Measurements from ENCODE around the gene CHID1. TPM values are rescaled to one million over a fixed set of nuclear protein-coding genes. Genes with fewer than 3 reads are reported as not detected.

Gene CHID1
- total RNA-seq, 2 experiments from 2014 or later: 51.8 to 56.3 TPM

DNA sequence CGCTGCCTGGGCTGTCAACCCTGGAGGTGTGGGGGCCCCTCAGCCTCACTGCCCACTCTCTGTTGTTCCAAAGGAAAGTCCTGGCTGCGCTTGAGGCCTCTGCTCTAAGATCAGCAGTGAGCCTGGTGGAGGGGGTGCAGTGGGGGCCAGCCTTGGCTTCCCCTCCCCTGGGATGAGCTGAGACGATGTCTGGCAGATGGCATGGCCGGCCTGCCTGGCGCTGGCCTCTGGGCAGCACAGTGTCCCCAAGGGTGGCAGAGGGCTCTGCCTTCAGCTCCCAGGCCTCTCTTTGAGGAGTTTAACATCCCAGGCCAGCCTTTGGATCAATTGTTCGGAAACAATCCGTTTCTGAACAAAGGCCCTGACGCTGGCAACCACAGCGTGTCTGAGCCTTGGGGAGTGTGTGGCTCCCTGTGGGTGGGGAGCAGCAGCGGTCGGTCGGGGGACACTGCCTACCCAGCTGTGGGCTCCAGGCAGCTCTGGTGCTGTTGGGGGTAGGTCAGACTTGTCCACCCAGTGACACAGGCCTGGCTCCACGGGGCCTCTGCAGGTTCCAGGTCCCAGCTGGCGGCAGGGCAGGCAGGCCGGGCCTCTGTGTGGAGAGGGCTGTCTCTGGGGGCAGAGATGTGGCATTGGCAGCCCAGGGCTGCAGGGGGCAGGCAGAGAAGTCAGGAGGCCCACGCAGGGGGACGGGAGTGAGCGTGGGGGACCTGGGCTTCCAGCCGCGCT lies 55.8 kb downstream of the CHID1 start:
- no peaks in the 10 kb centered on the region for H3K27me3 Mint-ChIP-seq (ENCODE audit: low read depth)
- no peak overlapping the region for H3K4me3 Mint-ChIP-seq
- no peaks in the 10 kb centered on the region for H3K9me3 Mint-ChIP-seq
- DNase-seq: no peak
- H3K4me1 Mint-ChIP-seq (ENCODE audit: low read depth): no peaks in the 10 kb centered on the region
- intact Hi-C loops (cut with micrococcal nuclease): no loop called here
- H3K36me3 Mint-ChIP-seq (ENCODE audit: low read depth): no peaks in the 10 kb centered on the region
- CTCF ChIA-PET: no interaction called here
- no peak overlapping the region for H3K27ac Mint-ChIP-seq

- H3K4me3 Mint-ChIP-seq: no peak overlapping the region
- H3K9me3 Mint-ChIP-seq: no peaks in the 10 kb centered on the region
- CTCF ChIA-PET: no interaction called here
- intact Hi-C loops (cut with micrococcal nuclease): no loop called here
- H3K27me3 Mint-ChIP-seq (ENCODE audit: low read depth): no peaks in the 10 kb centered on the region
- H3K27ac Mint-ChIP-seq: no peak overlapping the region
- DNase-seq: no peak
- H3K36me3 Mint-ChIP-seq (ENCODE audit: low read depth): no peaks in the 10 kb centered on the region
- no peaks in the 10 kb centered on the region for H3K4me1 Mint-ChIP-seq (ENCODE audit: low read depth)
Observed at GRCh38 chr11:853682-854448, 56.7 kb downstream of the CHID1 start.

- CTCF ChIA-PET: no interaction called here
- Mint-ChIP-seq H3K27ac (no peak overlapping the region), H3K4me3 (no peak overlapping the region), H3K36me3 (ENCODE audit: low read depth) (no peaks in the 10 kb centered on the region), H3K4me1 (ENCODE audit: low read depth) (peaks cover 5% of the 10 kb centered on the region), H3K9me3 (no peaks in the 10 kb centered on the region), H3K27me3 (ENCODE audit: low read depth) (peaks cover 5% of the 10 kb centered on the region)
- no peak for DNase-seq
- intact Hi-C loops (cut with micrococcal nuclease): no loop called here
Observed at GRCh38 chr11:852762-853161, 57.8 kb downstream of the CHID1 start.

- CTCF ChIA-PET: interaction anchor here (0.8 kb wide), 1 partner anchor 200 kb away, joined by 5 read pairs; no protein-coding TSS in a partner anchor
Observed at GRCh38 chr11:850775-851763, 59.5 kb downstream of the CHID1 start.

DNA sequence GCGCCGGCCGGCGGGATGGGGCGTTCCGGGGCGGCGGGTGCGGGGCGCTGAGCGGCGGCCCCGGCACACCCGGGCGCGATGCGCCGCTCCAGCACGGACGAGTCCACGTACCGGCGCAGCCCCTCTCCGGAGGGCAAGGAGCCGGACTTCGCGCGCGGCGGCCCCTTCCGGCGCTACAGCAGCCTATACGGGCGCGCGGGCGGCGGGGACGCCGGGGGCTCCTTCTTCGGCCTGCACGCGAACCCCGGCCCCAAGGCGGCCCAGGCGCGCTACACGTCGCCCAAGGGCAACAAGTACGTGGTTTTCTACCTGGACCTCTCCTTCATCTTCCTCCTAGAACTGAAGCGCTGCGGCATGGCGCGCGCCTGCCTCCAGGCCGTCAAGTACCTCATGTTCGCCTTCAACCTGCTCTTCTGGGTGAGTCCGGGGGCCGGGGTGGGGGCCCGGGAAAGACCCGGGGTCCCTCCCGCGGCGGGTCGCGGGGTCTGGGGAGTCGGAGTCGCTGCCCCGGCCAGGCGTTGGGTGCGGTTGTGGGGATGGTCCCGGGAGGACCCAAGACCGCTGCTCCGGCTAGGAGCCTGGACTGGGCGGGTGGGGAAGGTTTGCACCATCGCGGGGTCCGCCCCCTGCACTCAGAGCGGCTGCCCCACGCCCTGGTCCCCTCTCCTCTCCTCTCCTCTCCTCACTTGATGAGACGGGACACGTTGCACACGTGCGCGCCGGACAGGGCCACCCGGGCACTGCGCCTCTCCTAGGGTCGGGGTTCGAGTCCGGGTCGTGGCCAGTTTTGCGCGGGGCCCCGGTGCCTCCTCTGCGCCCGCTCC lies 60.4 kb downstream of the CHID1 start:
- peaks cover 5% of the 10 kb centered on the region for H3K27me3 Mint-ChIP-seq (ENCODE audit: low read depth)
- no peak for DNase-seq
- peaks cover 5% of the 10 kb centered on the region for H3K4me1 Mint-ChIP-seq (ENCODE audit: low read depth)
- no peaks in the 10 kb centered on the region for H3K36me3 Mint-ChIP-seq (ENCODE audit: low read depth)
- no peaks in the 10 kb centered on the region for H3K9me3 Mint-ChIP-seq
- CTCF ChIA-PET: interaction anchor here (1.9 kb wide), 1 partner anchor 200 kb away, joined by 10 read pairs; no protein-coding TSS in a partner anchor
- no peak overlapping the region for H3K27ac Mint-ChIP-seq
- H3K4me3 Mint-ChIP-seq: peak overlapping the region; percentile 32
- intact Hi-C loops (cut with micrococcal nuclease): no loop called here

More at GRCh38 chr11:850775-851763, 59.5 kb downstream of the CHID1 start:
- Mint-ChIP-seq H3K9me3 (no peaks in the 10 kb centered on the region), H3K4me3 (peak overlapping the region; percentile 9), H3K27ac (no peak overlapping the region), H3K4me1 (ENCODE audit: low read depth) (peaks cover 5% of the 10 kb centered on the region), H3K36me3 (ENCODE audit: low read depth) (no peaks in the 10 kb centered on the region), H3K27me3 (ENCODE audit: low read depth) (peaks cover 5% of the 10 kb centered on the region)
- no peak for DNase-seq
- intact Hi-C loops (cut with micrococcal nuclease): no loop called here

DNA sequence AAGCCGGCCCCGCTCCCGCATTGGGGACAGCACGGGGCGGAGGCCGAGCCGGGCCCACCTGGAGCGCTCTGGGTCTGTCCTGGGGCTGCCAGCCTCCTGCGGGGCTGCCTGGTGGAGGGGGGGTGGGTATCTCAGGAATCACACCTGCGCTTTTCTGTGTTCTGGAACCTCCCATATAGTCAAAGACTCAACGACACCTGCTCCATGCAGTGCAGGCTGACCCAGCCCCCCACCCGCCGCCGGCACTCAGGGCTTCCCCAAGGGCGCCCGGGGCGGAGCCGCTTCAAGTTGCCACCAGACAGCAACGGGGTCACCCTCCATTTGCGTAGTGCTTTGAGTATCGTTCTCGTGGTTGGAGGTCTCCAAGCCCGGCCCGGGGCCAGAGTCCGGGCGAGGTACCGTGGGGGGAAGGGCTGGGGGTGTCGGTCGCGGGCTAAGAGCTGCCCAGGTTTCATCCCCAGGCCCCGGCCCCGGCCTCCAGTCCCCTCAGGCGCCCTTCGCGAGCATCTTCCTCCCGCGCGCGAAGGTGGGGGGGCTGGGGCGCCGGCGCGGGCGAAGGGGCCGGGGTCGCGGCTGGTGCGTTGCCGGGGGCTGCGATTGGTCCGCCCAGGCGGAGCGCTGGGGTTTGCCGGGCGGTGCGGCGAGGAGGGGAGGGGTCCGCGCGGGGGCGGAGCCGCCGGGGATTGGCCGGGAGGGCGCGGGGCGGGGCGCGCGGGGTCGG lies 61.3 kb downstream of the CHID1 start:
- H3K4me1 Mint-ChIP-seq (ENCODE audit: low read depth): peaks cover 5% of the 10 kb centered on the region
- H3K27me3 Mint-ChIP-seq (ENCODE audit: low read depth): peaks cover 5% of the 10 kb centered on the region
- peak overlapping the region; percentile 60 for H3K4me3 Mint-ChIP-seq
- DNase-seq: peak; percentile 30
- H3K36me3 Mint-ChIP-seq (ENCODE audit: low read depth): no peaks in the 10 kb centered on the region
- intact Hi-C loops (cut with micrococcal nuclease): no loop called here
- CTCF ChIA-PET: interaction anchor here (0.8 to 1.9 kb wide), 5 partner anchors 14 to 204 kb away, joined by 3 to 10 read pairs (median 5); no protein-coding TSS in a partner anchor
- no peak overlapping the region for H3K27ac Mint-ChIP-seq
- H3K9me3 Mint-ChIP-seq: no peaks in the 10 kb centered on the region

GRCh38 chr11:848380-848931 lies 62.2 kb downstream of the CHID1 start:
- Mint-ChIP-seq H3K27ac (no peak overlapping the region), H3K36me3 (ENCODE audit: low read depth) (no peaks in the 10 kb centered on the region), H3K4me1 (ENCODE audit: low read depth) (peaks cover 12% of the 10 kb centered on the region), H3K27me3 (ENCODE audit: low read depth) (peaks cover 5% of the 10 kb centered on the region), H3K9me3 (no peaks in the 10 kb centered on the region), H3K4me3 (no peak overlapping the region)
- CTCF ChIA-PET: interaction anchor here (0.7 to 1.9 kb wide), 9 partner anchors 8 to 205 kb away, joined by 3 to 10 read pairs (median 3); no protein-coding TSS in a partner anchor
- intact Hi-C loops (cut with micrococcal nuclease): loop anchor here (1.0 kb wide), 1 partner anchor 203 kb away; no protein-coding TSS in a partner anchor
- peak; percentile 68 for DNase-seq

DNA sequence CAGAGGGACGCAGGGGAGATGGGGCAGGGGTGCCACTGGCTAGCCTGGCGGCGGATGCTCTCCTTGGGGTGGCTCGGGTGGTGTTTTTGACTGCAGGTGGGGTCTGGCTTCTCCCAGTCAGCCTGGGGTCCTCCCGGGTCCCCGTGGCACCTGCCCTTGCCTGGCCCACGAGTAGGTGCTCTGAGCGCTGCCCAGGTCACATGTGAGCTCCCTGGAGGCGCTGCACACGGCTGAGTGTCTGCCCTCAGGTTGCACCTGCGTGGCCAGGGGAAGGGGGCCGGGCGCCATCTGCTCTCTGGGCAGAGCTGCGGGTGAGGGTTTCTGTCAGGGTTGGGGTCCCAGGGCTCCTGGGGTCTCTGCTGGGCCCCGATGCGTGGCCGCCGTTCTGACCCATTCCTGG lies 62.7 kb downstream of the CHID1 start:
- DNase-seq: no peak
- CTCF ChIA-PET: interaction anchor here (0.6 to 1.9 kb wide), 8 partner anchors 9 to 203 kb away, joined by 3 to 10 read pairs (median 4); partner anchors contain the start of gene CHID1
- Mint-ChIP-seq H3K4me1 (ENCODE audit: low read depth) (peaks cover 14% of the 10 kb centered on the region), H3K27ac (no peak overlapping the region), H3K4me3 (no peak overlapping the region), H3K9me3 (no peaks in the 10 kb centered on the region), H3K36me3 (ENCODE audit: low read depth) (no peaks in the 10 kb centered on the region), H3K27me3 (ENCODE audit: low read depth) (peaks cover 5% of the 10 kb centered on the region)
- intact Hi-C loops (cut with micrococcal nuclease): loop anchor here (1.0 kb wide), 1 partner anchor 203 kb away; no protein-coding TSS in a partner anchor

DNA sequence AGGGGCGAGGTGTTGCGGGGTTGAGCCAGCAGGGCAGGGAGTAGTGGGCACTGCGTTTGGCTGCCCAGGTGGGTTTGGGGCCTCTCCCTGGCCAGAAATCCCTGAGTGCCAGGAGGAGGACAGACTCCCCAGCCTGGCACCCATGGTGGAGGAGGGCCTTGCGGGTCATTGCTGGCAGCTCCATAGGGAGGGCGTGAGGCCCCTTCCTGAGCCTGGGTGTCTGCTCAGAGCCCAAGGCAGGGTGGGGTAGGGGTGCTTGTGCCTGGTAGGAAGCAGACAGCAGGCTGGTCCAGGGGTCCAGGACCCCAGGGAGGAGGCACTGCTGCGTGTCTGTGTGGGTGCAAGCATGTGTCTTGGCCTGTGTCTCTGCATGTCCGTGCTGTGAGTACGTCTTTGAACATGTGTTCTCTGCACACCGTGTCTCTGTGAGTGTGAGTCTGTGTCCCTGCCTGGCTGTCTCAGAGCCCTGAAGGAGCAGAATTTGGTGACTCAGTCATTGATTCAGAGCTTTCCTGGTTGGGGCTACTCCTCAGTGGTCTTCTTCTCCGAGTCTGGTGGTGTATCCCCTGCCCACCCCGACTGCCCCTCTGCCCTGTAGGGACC lies 64.0 kb downstream of the CHID1 start:
- Mint-ChIP-seq H3K27me3 (ENCODE audit: low read depth) (peaks cover 5% of the 10 kb centered on the region), H3K4me3 (no peak overlapping the region), H3K4me1 (ENCODE audit: low read depth) (peaks cover 14% of the 10 kb centered on the region), H3K9me3 (no peaks in the 10 kb centered on the region), H3K36me3 (ENCODE audit: low read depth) (no peaks in the 10 kb centered on the region), H3K27ac (no peak overlapping the region)
- no peak for DNase-seq
- CTCF ChIA-PET: interaction anchor here (0.9 kb wide), 1 partner anchor 205 kb away, joined by 3 read pairs; no protein-coding TSS in a partner anchor
- intact Hi-C loops (cut with micrococcal nuclease): no loop called here

GRCh38 chr11:845872-846495 lies 64.6 kb downstream of the CHID1 start:
- Mint-ChIP-seq H3K4me1 (ENCODE audit: low read depth) (peaks cover 19% of the 10 kb centered on the region), H3K4me3 (no peak overlapping the region), H3K9me3 (no peaks in the 10 kb centered on the region), H3K36me3 (ENCODE audit: low read depth) (no peaks in the 10 kb centered on the region), H3K27ac (no peak overlapping the region), H3K27me3 (ENCODE audit: low read depth) (peaks cover 5% of the 10 kb centered on the region)
- intact Hi-C loops (cut with micrococcal nuclease): no loop called here
- CTCF ChIA-PET: interaction anchor here (0.9 kb wide), 1 partner anchor 206 kb away, joined by 3 read pairs; no protein-coding TSS in a partner anchor
- no peak for DNase-seq
